Fibroblast of pulmonary artery (primary cell): Measurements from ENCODE around the gene GCM1.

ENCODE experiments used
- DNase-seq: peaks from one replicate; pipeline ENCODE4 v3.0.0-alpha.2; 2010; ENCODE audit warnings: low read depth
- H3K4me3 ChIP-seq: replicated peaks from 2 replicates; pipeline ENCODE4 v1.5.1; 2011; ENCODE audit warnings: low read depth, mild to moderate bottlenecking, control low read depth, low read length, moderate library complexity
- CTCF ChIP-seq: IDR thresholded peaks from 2 replicates; pipeline ENCODE4 v1.5.1; 2011; ENCODE audit warnings: mild to moderate bottlenecking, control low read depth, low read length, inconsistent platforms; ENCODE audit errors: missing control alignments

Gene GCM1

DNA sequence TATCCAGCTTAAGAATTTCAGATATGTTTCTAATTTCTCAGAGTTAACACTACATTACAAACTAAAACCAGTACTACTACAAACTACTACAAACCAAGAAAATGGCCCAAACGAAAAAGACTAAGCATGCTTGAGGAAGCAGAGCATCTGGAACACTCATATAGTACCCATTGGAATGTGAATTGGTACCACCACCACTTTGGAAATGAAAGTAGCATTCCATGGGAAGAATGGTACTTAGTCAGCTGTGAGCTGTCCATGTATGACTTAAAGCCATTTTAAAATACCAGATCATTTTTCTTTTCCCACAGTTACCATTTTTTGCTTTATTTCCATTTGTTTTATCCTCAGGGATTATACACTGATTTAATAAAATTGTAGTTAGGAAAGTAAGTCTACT is 52.9 kb downstream of the GCM1 start:
- H3K4me3 ChIP-seq, result no peak overlapping the region
- DNase-seq, result no peak
- no peak for TF ChIP-seq CTCF

DNA sequence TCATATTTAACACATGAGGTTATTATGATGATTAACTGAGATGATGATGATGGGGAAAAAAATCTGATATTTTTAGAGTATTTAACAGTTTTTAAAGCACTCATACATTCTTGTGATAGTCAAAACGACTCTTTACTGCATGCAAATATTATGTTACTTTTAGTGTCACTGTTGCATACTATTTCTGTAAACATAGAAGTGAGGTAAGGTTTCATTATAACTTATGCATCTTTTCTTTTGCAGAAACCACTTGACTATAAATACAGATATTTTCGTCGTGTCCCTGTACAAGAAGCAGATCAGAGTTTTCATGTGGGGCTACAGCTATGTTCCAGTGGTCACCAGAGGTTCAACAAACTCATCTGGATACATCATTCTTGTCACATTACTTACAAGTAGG is 53.4 kb downstream of the GCM1 start:
- no peak for DNase-seq
- no peak for TF ChIP-seq CTCF
- no peak overlapping the region for H3K4me3 ChIP-seq

- DNase-seq, result peak; percentile 14
- no peak overlapping the region for H3K4me3 ChIP-seq
- TF ChIP-seq CTCF, result no peak
These were observed 58.1 kb downstream of the GCM1 start for GRCh38 chr6:53090576-53090975.

DNA sequence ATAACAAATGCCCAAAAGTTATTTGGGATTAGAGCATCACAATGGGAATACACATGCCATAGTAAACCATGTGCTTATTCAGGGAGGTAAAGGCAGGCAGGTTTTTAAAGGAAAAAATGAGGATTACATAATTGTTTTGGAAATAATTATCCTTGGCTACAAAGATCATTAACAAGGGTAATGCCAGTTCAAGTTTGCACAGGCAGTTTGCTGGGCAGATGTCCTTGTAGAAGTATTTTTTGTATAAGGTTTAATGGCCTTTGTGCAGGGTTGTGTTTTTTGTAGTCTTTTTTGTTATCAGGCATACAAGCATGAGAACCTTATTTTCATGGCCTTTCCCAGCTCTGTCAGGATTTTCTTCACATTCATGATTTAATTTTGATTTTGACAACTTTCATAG is 58.7 kb downstream of the GCM1 start:
- no peak for TF ChIP-seq CTCF
- no peak overlapping the region for H3K4me3 ChIP-seq
- no peak for DNase-seq

- no peak for DNase-seq
- no peak for TF ChIP-seq CTCF
These were observed 62.3 kb downstream of the GCM1 start for GRCh38 chr6:53086302-53086701.

GRCh38 chr6:53080813-53081212 is 67.8 kb downstream of the GCM1 start:
- H3K4me3 ChIP-seq, result no peak overlapping the region
- TF ChIP-seq CTCF, result no peak
- no peak for DNase-seq

More at GRCh38 chr6:53086302-53086701, 62.3 kb downstream of the GCM1 start:
- H3K4me3 ChIP-seq, result no peak overlapping the region
